NCI-H1105 (cell line): Measurements from ENCODE around the gene NUPR1.
A peak's percentile ranks its signal among the peaks of the same experiment; 100 is the strongest.
"Not testable (repeated sequence)": the region's sequence is repeated elsewhere in the genome, so short reads cannot be mapped to it uniquely, and the experiment has no call there.

ENCODE experiments used
- DNase-seq: peaks from one replicate; lab custom pipeline; 2025; lab: John Stamatoyannopoulos, UW

The NUPR1 gene

DNA sequence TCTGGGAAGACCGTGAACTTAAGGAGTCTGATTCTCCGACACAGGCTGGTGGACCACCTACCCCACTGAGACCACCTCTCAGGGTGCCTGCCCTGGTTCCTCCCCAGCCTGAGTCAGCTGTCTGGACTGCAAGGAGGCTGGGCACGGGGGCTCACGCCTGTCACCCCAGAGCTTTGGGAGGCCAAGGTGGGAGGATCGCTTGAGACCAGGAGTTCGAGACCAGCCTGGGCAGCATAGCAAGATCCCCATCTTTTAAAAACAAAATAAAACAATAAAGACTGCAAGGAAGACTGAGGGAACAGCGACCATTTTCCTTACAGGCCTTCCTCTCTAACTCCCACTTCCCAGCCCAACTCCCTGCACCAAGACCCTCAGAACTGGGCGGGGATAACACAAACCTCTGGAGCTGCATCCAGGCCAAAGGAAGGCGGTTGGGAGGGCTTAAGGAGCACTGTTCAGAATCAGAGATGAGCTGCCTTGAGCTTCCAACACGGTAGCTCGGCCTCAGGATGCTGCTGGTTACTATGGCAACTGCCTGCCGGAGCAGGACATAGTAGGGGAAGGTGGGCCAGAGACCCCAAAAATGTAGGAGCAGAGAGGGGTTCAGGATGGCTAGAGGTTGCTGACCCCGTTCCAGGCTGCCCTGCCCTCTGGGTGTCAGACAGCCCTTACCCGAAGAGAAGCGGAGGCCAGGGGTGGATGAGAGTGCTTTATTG, 40.0 kb downstream of the NUPR1 start:
- no peak for DNase-seq

- no peak for DNase-seq
These were observed 40.7 kb downstream of the NUPR1 start for GRCh38 chr16:28497861-28498599.

- DNase-seq = no peak
These were observed 41.4 kb downstream of the NUPR1 start for GRCh38 chr16:28497386-28497785.

GRCh38 chr16:28496844-28497243, 41.9 kb downstream of the NUPR1 start:
- DNase-seq = no peak

GRCh38 chr16:28495795-28496749, 42.7 kb downstream of the NUPR1 start:
- no peak for DNase-seq

- no peak for DNase-seq
These were observed 43.5 kb downstream of the NUPR1 start for GRCh38 chr16:28495098-28495793.

DNA sequence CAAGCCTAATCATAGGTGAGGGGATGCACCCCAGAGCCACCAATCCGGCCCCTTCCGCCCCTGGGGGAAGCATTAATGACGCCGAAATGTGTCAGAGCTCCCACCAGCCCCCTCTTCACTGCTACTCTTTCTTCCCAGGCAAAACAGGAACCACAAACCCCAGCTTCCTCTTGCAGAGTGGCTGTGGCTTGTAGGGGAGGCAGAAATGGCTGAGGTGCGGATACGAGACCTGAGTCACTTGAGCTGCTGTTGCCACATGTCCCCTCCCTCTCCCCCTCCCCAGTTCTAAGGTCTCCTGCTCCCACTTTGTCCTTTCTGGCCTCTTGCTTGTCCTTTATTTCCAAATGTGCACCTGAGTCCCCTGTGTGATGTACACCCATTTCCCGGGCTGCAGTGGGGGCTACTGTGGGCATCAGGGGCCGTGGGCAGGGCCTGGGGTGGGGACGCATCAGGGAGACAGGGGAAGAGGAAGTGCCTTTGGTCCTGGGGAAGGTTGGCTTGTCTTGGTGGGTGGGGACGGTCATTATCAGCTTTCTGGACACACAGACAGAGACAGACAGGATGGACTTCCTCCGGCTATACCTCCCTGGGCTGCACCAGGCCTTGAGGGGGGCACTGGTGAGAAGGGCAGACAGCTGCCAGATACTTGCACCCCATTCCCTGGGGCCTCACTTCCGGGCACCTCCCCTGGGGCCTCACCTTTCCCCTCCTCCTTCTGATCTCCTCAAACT, 44.5 kb downstream of the NUPR1 start, which contains the start of gene APOBR:
TSS of gene APOBR (plus strand) at position 523 of the 731 bp plus-strand sequence. CDS start at position 562, 39 bp downstream.
- no peak for DNase-seq

- DNase-seq = no peak
These were observed 46.3 kb downstream of the NUPR1 start for GRCh38 chr16:28492511-28492910.

DNA sequence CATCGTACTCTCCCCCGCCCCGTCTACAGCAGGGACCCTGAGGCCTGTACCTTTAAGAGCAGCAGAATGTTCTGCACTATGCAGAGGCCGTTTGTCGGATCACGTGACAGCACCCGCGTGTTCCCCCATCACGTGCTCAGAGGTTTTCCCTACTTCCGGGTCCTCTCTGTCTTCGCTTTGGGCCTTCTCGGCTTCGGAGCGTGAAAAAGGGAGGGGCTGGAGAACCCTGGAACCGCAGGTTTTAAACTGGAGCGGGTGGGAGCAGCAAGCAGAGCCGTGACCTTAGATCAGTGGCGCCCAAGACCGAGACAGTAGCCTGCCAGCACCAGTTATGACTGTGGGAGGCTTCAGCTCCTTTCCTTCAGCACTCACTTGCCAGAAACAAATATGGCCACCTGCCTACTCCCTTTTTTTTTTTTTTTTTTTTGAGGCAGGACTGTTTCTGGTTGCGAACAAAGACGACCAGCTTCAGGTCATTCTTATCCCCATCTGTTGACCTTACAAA, 46.8 kb downstream of the NUPR1 start, which contains the start of gene CLN3:
TSS of gene CLN3 (minus strand) at position 105 of the 505 bp plus-strand sequence. CDS start 315 bp downstream, outside the sequence.
- DNase-seq = peak; percentile 90

DNA sequence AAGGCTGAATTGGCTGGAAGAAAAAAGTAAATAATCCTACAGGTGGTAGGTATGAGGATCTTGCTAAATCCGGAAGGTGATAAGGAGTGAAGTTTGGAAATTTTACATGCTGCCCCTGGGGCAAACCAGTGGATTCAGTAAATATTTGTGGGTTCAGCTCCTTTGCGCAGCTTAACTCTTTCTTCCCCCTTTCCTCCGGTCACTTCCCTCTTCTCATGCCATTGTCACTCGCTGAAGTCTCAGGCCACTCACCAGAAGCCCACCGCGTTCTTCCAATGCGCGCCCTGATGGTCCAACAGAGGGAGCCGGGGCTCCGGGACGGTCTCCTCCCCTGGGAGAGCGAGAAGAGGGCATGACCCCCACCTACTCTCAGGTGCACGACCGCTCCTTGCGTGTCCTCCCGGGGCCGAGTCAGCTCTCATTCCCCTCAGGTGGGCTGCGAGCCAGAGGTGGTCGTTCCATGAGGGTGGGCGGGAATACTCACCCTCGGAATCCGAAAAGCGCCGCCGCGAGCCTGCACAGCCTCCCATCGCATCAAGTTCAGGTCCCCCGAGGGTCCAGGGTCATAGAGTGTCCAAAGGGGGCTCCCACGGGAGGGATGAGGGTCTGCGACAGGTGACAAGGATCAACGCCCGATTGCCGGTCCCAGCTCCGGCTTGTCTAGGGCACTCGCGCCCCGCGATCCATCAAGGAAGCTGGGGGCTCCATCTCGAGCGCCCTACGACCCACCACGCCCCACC, 47.4 kb downstream of the NUPR1 start:
- DNase-seq = no peak

GRCh38 chr16:28486266-28486665, 52.5 kb downstream of the NUPR1 start:
- no peak for DNase-seq

GRCh38 chr16:28483361-28483760, 55.4 kb downstream of the NUPR1 start:
- not testable (repeated sequence) for DNase-seq
